ENCODE measurements around the gene ARGFX.
"Not testable (repeated sequence)": the region's sequence is repeated elsewhere in the genome, so short reads cannot be mapped to it uniquely, and the experiment has no call there.

Gene ARGFX

DNA sequence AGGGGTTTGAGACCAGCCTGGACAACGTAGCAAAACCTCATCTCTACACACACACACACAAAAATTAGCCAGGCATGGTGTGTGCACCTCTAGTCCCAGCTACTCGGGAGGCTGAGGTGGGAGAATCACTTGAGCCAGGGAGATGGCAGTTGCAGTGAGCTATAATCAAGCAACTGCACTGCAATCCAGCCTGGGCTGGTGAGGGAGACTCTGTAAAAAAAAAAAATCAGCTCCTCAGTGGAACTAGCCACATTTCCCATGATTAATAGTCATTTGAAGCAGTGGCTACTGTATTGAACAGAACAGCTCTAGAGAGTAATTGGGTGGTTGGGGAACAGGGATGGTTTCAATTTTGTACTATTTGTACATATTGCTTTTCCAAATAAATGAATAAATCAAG lies 13.9 kb downstream of the ARGFX start:
- CTCF ChIA-PET, result no interaction called here
- POLR2A ChIA-PET, result no interaction called here

DNA sequence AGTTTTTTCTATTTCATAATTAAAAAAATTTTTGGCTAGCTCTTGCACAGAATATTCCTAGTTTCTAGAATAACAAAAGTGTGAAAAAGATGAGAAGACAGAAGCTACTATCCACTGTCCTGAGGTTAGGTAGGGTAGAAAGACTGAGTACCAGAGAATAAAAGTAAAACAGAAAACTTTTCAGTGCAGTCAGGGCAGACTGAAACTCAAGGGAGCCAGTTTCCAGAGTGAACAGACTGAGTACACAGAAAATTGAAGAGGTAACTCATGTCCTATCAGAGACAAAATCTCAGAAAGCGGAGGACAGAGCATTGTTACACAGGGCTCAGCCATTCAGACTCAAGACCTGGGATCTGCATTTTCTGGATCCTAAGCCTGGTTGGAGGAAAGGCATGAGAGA lies 16.7 kb downstream of the ARGFX start:
- no peaks in the 10 kb centered on the region for H3K9me3 ChIP-seq (ENCODE audit: control insufficient read depth, insufficient read depth, low read depth, low read length)
- TF ChIP-seq ZNF585B (tag by site-specific recombination; IDR thresholded peaks at IDR 0.05), result no peak
- TF ChIP-seq ZNF610 (tag by site-specific recombination; IDR thresholded peaks at IDR 0.05; ENCODE audit: borderline replicate concordance), result no peak
- no peak for TF ChIP-seq ZNF473 (tag by site-specific recombination; IDR thresholded peaks at IDR 0.05)
- H3K4me3 ChIP-seq (ENCODE audit: low read depth, low read length), result no peak overlapping the region
- POLR2A ChIA-PET, result no interaction called here
- no peaks in the 10 kb centered on the region for H3K36me3 ChIP-seq (ENCODE audit: control insufficient read depth in 2 of 2, insufficient read depth in 1 of 2, low read length in 2 of 2)
- no peak overlapping the region for H3K27ac ChIP-seq (ENCODE audit: extremely low read depth, low read depth, low read length)
- H3K4me1 ChIP-seq (ENCODE audit: control insufficient read depth, insufficient read depth, low read length), result no peaks in the 10 kb centered on the region
- CTCF ChIA-PET, result no interaction called here

More for the DNA sequence above, 13.9 kb downstream of the ARGFX start:
- no peaks in the 10 kb centered on the region for H3K9me3 ChIP-seq (ENCODE audit: control insufficient read depth, insufficient read depth, low read depth, low read length)
- TF ChIP-seq, protein P1, sequence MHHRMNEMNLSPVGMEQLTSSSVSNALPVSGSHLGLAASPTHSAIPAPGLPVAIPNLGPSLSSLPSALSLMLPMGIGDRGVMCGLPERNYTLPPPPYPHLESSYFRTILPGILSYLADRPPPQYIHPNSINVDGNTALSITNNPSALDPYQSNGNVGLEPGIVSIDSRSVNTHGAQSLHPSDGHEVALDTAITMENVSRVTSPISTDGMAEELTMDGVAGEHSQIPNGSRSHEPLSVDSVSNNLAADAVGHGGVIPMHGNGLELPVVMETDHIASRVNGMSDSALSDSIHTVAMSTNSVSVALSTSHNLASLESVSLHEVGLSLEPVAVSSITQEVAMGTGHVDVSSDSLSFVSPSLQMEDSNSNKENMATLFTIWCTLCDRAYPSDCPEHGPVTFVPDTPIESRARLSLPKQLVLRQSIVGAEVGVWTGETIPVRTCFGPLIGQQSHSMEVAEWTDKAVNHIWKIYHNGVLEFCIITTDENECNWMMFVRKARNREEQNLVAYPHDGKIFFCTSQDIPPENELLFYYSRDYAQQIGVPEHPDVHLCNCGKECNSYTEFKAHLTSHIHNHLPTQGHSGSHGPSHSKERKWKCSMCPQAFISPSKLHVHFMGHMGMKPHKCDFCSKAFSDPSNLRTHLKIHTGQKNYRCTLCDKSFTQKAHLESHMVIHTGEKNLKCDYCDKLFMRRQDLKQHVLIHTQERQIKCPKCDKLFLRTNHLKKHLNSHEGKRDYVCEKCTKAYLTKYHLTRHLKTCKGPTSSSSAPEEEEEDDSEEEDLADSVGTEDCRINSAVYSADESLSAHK (tag by site-specific recombination; IDR thresholded peaks at IDR 0.05), result no peak
- TF ChIP-seq ZNF248 (tag by site-specific recombination; IDR thresholded peaks at IDR 0.05), result no peak
- H3K27ac ChIP-seq (ENCODE audit: extremely low read depth, low read depth, low read length), result no peak overlapping the region
- H3K4me3 ChIP-seq (ENCODE audit: low read depth, low read length), result no peak overlapping the region
- H3K36me3 ChIP-seq (ENCODE audit: control insufficient read depth in 2 of 2, insufficient read depth in 1 of 2, low read length in 2 of 2), result no peaks in the 10 kb centered on the region
- no peaks in the 10 kb centered on the region for H3K4me1 ChIP-seq (ENCODE audit: control insufficient read depth, insufficient read depth, low read length)

DNA sequence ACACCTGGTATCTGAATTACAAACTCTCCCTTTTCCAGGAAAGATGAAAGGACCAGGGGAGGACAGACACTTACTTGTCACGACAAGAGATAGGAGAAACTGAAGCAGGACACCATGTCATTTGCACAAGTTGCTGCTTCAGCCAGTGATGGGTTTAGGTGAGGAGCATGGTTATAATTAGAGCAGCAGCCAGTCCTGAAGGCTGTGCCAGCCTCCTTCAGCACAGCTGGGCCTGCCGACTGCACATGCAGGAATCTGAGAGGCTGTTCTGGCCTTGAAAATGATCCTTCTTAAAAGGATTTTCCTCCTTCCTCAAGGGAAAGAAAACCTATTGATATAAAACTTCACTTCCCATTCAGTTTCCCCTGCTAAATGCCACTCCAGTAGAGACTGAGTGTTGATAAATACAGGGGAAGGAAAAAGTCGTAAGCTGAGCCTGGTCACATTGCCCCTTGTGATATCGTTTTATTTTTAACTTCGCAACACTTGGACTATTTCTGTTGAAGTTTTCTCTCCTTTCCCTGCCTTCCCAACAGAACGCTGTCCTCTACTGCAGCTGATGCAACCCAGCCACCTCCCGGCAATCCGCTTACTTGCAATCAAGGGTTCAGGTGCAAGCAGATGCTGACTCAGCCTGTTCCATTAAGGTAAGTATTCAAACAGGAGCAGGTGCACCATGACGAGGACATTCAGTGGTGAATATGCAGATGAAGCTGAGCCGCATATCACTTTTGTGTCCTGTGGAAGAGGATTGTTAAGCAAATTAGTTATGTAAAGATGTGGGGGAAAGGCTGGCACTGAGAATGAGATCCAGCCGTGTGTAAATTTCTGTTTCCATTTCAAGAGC lies 25.3 kb downstream of the ARGFX start, which contains the start of gene FBXO40:
Gene FBXO40 (plus strand): TSS at position 524 of the 847 bp plus-strand sequence. CDS start 27,197 bp downstream, outside the sequence.
- Histone ChIP-seq H3K36me3 (ENCODE audit: control insufficient read depth in 2 of 2, insufficient read depth in 1 of 2, low read length in 2 of 2) (no peaks in the 10 kb centered on the region), H3K4me1 (ENCODE audit: control insufficient read depth, insufficient read depth, low read length) (no peaks in the 10 kb centered on the region), H3K9me3 (ENCODE audit: control insufficient read depth, insufficient read depth, low read depth, low read length) (no peaks in the 10 kb centered on the region), H3K27ac (ENCODE audit: extremely low read depth, low read depth, low read length) (no peak within 1 kb of the TSS), H3K4me3 (ENCODE audit: low read depth, low read length) (no peak within 1 kb of the TSS)
- ChIA-PET POLR2A (no interaction called here), CTCF (interaction anchor here (0.6 to 0.7 kb wide), 2 partner anchors 18 to 88 kb away, joined by 3 to 7 read pairs; no protein-coding TSS in a partner anchor)
- TF ChIP-seq, protein P2, sequence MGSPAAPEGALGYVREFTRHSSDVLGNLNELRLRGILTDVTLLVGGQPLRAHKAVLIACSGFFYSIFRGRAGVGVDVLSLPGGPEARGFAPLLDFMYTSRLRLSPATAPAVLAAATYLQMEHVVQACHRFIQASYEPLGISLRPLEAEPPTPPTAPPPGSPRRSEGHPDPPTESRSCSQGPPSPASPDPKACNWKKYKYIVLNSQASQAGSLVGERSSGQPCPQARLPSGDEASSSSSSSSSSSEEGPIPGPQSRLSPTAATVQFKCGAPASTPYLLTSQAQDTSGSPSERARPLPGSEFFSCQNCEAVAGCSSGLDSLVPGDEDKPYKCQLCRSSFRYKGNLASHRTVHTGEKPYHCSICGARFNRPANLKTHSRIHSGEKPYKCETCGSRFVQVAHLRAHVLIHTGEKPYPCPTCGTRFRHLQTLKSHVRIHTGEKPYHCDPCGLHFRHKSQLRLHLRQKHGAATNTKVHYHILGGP (tag by site-specific recombination; IDR thresholded peaks at IDR 0.05), result no peak
- TF ChIP-seq ZNF221 (tag by site-specific recombination; IDR thresholded peaks at IDR 0.05; ENCODE audit: borderline replicate concordance) (no peak), KLF16 (tag by site-specific recombination; IDR thresholded peaks at IDR 0.05) (no peak), ZNF501 (tag by site-specific recombination; IDR thresholded peaks at IDR 0.05) (no peak)
- TF ChIP-seq, protein P3, sequence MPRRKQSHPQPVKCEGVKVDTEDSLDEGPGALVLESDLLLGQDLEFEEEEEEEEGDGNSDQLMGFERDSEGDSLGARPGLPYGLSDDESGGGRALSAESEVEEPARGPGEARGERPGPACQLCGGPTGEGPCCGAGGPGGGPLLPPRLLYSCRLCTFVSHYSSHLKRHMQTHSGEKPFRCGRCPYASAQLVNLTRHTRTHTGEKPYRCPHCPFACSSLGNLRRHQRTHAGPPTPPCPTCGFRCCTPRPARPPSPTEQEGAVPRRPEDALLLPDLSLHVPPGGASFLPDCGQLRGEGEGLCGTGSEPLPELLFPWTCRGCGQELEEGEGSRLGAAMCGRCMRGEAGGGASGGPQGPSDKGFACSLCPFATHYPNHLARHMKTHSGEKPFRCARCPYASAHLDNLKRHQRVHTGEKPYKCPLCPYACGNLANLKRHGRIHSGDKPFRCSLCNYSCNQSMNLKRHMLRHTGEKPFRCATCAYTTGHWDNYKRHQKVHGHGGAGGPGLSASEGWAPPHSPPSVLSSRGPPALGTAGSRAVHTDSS (tag by site-specific recombination; IDR thresholded peaks at IDR 0.05), result no peak
- TF ChIP-seq, protein P4, sequence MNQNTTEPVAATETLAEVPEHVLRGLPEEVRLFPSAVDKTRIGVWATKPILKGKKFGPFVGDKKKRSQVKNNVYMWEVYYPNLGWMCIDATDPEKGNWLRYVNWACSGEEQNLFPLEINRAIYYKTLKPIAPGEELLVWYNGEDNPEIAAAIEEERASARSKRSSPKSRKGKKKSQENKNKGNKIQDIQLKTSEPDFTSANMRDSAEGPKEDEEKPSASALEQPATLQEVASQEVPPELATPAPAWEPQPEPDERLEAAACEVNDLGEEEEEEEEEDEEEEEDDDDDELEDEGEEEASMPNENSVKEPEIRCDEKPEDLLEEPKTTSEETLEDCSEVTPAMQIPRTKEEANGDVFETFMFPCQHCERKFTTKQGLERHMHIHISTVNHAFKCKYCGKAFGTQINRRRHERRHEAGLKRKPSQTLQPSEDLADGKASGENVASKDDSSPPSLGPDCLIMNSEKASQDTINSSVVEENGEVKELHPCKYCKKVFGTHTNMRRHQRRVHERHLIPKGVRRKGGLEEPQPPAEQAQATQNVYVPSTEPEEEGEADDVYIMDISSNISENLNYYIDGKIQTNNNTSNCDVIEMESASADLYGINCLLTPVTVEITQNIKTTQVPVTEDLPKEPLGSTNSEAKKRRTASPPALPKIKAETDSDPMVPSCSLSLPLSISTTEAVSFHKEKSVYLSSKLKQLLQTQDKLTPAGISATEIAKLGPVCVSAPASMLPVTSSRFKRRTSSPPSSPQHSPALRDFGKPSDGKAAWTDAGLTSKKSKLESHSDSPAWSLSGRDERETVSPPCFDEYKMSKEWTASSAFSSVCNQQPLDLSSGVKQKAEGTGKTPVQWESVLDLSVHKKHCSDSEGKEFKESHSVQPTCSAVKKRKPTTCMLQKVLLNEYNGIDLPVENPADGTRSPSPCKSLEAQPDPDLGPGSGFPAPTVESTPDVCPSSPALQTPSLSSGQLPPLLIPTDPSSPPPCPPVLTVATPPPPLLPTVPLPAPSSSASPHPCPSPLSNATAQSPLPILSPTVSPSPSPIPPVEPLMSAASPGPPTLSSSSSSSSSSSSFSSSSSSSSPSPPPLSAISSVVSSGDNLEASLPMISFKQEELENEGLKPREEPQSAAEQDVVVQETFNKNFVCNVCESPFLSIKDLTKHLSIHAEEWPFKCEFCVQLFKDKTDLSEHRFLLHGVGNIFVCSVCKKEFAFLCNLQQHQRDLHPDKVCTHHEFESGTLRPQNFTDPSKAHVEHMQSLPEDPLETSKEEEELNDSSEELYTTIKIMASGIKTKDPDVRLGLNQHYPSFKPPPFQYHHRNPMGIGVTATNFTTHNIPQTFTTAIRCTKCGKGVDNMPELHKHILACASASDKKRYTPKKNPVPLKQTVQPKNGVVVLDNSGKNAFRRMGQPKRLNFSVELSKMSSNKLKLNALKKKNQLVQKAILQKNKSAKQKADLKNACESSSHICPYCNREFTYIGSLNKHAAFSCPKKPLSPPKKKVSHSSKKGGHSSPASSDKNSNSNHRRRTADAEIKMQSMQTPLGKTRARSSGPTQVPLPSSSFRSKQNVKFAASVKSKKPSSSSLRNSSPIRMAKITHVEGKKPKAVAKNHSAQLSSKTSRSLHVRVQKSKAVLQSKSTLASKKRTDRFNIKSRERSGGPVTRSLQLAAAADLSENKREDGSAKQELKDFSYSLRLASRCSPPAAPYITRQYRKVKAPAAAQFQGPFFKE (tag by site-specific recombination; IDR thresholded peaks at IDR 0.05; ENCODE audit: borderline replicate concordance), result no peak

DNA sequence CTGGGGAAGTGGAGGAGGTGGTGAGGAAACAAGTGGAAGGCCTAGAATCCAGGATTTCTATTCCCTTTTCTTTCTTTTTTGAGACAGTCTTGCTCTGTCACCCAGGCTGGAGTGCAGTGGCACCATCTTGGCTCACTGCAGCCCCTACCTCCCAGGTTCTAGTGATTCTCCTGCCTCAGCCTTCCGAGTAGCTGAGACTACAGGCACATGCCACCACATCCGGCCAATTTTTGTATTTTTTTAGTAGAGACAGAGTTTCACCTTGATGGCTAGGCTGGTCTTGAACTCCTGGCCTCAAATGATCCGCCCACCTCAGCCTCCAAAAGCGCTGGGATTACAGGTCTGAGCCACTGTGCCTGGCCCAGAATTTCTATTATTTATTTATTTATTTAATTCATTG lies 26.1 kb downstream of the ARGFX start:
- H3K9me3 ChIP-seq (ENCODE audit: control insufficient read depth, insufficient read depth, low read depth, low read length); POLR2A ChIA-PET; CTCF ChIA-PET; H3K36me3 ChIP-seq (ENCODE audit: control insufficient read depth in 2 of 2, insufficient read depth in 1 of 2, low read length in 2 of 2); H3K4me1 ChIP-seq (ENCODE audit: control insufficient read depth, insufficient read depth, low read length); H3K4me3 ChIP-seq (ENCODE audit: low read depth, low read length); H3K27ac ChIP-seq (ENCODE audit: extremely low read depth, low read depth, low read length): not testable (repeated sequence)
